Keratinocyte (primary cell): Measurements from ENCODE around the gene MRO. TPM values are rescaled to one million over a fixed set of nuclear protein-coding genes. Genes with fewer than 3 reads are reported as not detected.

Source experiments
- DNase-seq: peaks from one replicate; pipeline ENCODE4 v3.0.0-alpha.2; 2011; ENCODE audit warnings: low read depth, missing footprints, low spot score
- FAIRE-seq: peaks from 2 replicates; lab custom pipeline; 2011; peaks lifted over from hg19 to GRCh38; lab: Jason Lieb, UNC
- H2AFZ ChIP-seq: 2 replicates; pipeline ENCODE4 v1.6.0; 2012; ENCODE audit warnings: low read length, control low read depth, inconsistent platforms; ENCODE audit not compliant: control insufficient read depth
- H3K27ac ChIP-seq: 2 replicates; pipeline ENCODE4 v1.5.1; 2011; ENCODE audit warnings: low read length; ENCODE audit not compliant: control insufficient read depth, insufficient read depth
- H3K27me3 ChIP-seq: 3 replicates; pipeline ENCODE4 v1.6.0; 2011; ENCODE audit warnings: low read length; ENCODE audit not compliant: control insufficient read depth, insufficient read depth; ENCODE audit errors: extremely low read depth
- H3K36me3 ChIP-seq, 2 experiments: 2 replicates in 1 of 2; 3 replicates in 1 of 2; pipeline ENCODE4 v1.5.1; 2011; ENCODE audit warnings: low read length in 2 of 2, mild to moderate bottlenecking in 1 of 2; ENCODE audit not compliant: control insufficient read depth in 2 of 2, insufficient read depth in 2 of 2; ENCODE audit errors: extremely low read depth in 1 of 2
- H3K4me1 ChIP-seq: 3 replicates; pipeline ENCODE4 v1.5.1; 2011; ENCODE audit warnings: low read length; ENCODE audit not compliant: control insufficient read depth, insufficient read depth; ENCODE audit errors: extremely low read depth
- H3K4me2 ChIP-seq: 3 replicates; pipeline ENCODE4 v1.6.0; 2011; ENCODE audit warnings: low read depth, low read length; ENCODE audit not compliant: control insufficient read depth, insufficient read depth; ENCODE audit errors: extremely low read depth
- H3K4me3 ChIP-seq, 3 experiments: fragments of 200-600 bp in 1 of 3; sonication (generic) in 1 of 3; 2 replicates in 2 of 3; 3 replicates in 1 of 3; pipeline ENCODE4 v1.5.1; 2011 to 2016; ENCODE audit warnings: low read length in 3 of 3, mild to moderate bottlenecking in 3 of 3, control low read depth in 2 of 3, inconsistent platforms in 1 of 3, low read depth in 1 of 3, mixed read lengths in 1 of 3, mixed run types in 1 of 3, moderate library complexity in 1 of 3; ENCODE audit not compliant: control insufficient read depth in 2 of 3, insufficient read depth in 2 of 3; ENCODE audit errors: extremely low read depth in 1 of 3
- H3K79me2 ChIP-seq: 2 replicates; pipeline ENCODE4 v1.6.0; 2012; ENCODE audit warnings: low read length; ENCODE audit not compliant: control insufficient read depth, insufficient read depth
- H3K9ac ChIP-seq: 3 replicates; pipeline ENCODE4 v1.6.0; 2011; ENCODE audit warnings: low read length; ENCODE audit not compliant: control insufficient read depth, insufficient read depth; ENCODE audit errors: extremely low read depth
- H3K9me1 ChIP-seq: 3 replicates; pipeline ENCODE4 v1.6.0; 2011; ENCODE audit warnings: low read length; ENCODE audit not compliant: control insufficient read depth, insufficient read depth; ENCODE audit errors: extremely low read depth
- H3K9me3 ChIP-seq: 2 replicates; pipeline ENCODE4 v1.5.1; 2012; ENCODE audit warnings: low read depth, low read length; ENCODE audit not compliant: control insufficient read depth
- H4K20me1 ChIP-seq: 3 replicates; pipeline ENCODE4 v1.6.0; 2011; ENCODE audit warnings: low read length; ENCODE audit not compliant: control insufficient read depth, insufficient read depth; ENCODE audit errors: extremely low read depth
- CTCF ChIP-seq, 3 experiments: IDR thresholded peaks in 1 of 3; conservative IDR thresholded peaks in 1 of 3; optimal IDR thresholded peaks in 1 of 3; 2 replicates in 2 of 3; 3 replicates in 1 of 3; pipeline versions ENCODE3 to v1.5.1; 2011; ENCODE audit warnings: low read length in 3 of 3, mild to moderate bottlenecking in 3 of 3, moderate library complexity in 2 of 3, control low read depth in 1 of 3, inconsistent platforms in 1 of 3; ENCODE audit not compliant: insufficient read depth in 2 of 3; ENCODE audit errors: extremely low read depth in 1 of 3
- EZH2 ChIP-seq: IDR thresholded peaks from one replicate; pipeline ENCODE4 v1.6.1; 2012; ENCODE audit warnings: inconsistent platforms, mild to moderate bottlenecking, low read length, moderate library complexity
- dilution Hi-C: fragments of 300-500 bp; cut with MboI; formaldehyde crosslinking; loops from one replicate; pipeline ENCODE4 v1.7.0; 2020; ENCODE audit warnings: low sequenced_read_pairs; ENCODE audit not compliant: extremely low pct_ligation_motif_present
- polyA plus RNA-seq, 5 experiments: library from polyadenylated mRNA; depleted of rRNA in 3 of 5; stranded (reverse) in 3 of 5; stranded (forward) in 1 of 5; unstranded in 1 of 5; fragments of >200 nt; gene quantifications; 1 replicate in 1 of 5; 2 replicates in 3 of 5; 3 replicates in 1 of 5; pipeline versions ENCODE4 v1.2.1 to v1.2.3, GENCODE V29; 2011 to 2012; ENCODE audit warnings: missing spikeins in 2 of 5, low read depth in 1 of 5, low replicate concordance in 1 of 5

MRO gene
- polyA plus RNA-seq, 1 donor (not counting 4 experiments of a cell fraction or from before 2014, with no cell fraction given), result not detected

- Histone ChIP-seq H3K9me1 (no peaks in the 10 kb centered on the region), H3K4me2 (no peak overlapping the region), H2AFZ (no peak overlapping the region), H4K20me1 (no peaks in the 10 kb centered on the region), H3K36me3 (no peaks in the 10 kb centered on the region), H3K27ac (no peak overlapping the region), H3K4me1 (no peaks in the 10 kb centered on the region), H3K9ac (no peak overlapping the region), H3K4me3 (no peak overlapping the region), H3K79me2 (no peaks in the 10 kb centered on the region), H3K9me3 (no peaks in the 10 kb centered on the region), H3K27me3 (no peaks in the 10 kb centered on the region)
- FAIRE-seq, result no peak
- no peak for TF ChIP-seq EZH2
- no peak for TF ChIP-seq CTCF (optimal IDR thresholded peaks at IDR 0.05 in 1 of 3, IDR thresholded peaks at IDR 0.05 in 1 of 3, conservative IDR thresholded peaks at IDR 0.05 in 1 of 3; ENCODE audit: extremely low read depth in 1 of 3, insufficient read depth in 2 of 3, low read length in 3 of 3)
- DNase-seq, result no peak
- dilution Hi-C loops, result no loop called here
Observed at GRCh38 chr18:50805732-50806131, 14.1 kb downstream of the MRO start.

GRCh38 chr18:50803592-50803991 lies 16.2 kb downstream of the MRO start:
- Histone ChIP-seq H3K27me3 (no peaks in the 10 kb centered on the region), H3K4me1 (no peaks in the 10 kb centered on the region), H3K9me3 (no peaks in the 10 kb centered on the region), H3K79me2 (no peaks in the 10 kb centered on the region), H4K20me1 (no peaks in the 10 kb centered on the region), H3K4me3 (no peak overlapping the region), H3K9me1 (no peaks in the 10 kb centered on the region), H3K4me2 (no peak overlapping the region), H3K36me3 (no peaks in the 10 kb centered on the region), H3K9ac (no peak overlapping the region), H3K27ac (no peak overlapping the region), H2AFZ (no peak overlapping the region)
- FAIRE-seq (no peak), DNase-seq (no peak)
- no peak for TF ChIP-seq CTCF (optimal IDR thresholded peaks at IDR 0.05 in 1 of 3, IDR thresholded peaks at IDR 0.05 in 1 of 3, conservative IDR thresholded peaks at IDR 0.05 in 1 of 3; ENCODE audit: extremely low read depth in 1 of 3, insufficient read depth in 2 of 3, low read length in 3 of 3)
- dilution Hi-C loops, result no loop called here
